Stimulated activated naive B cell treated with anti-CD40 and anti-IgM and Interleukin-4, amounts not matched to agents 10 μg/mL and 1 μg/mL and 100 μg/mL, for 72 hours (primary cell): ENCODE data around the gene RAB7A.
"Not testable (repeated sequence)": the region's sequence is repeated elsewhere in the genome, so short reads cannot be mapped to it uniquely, and the experiment has no call there.

Source experiments
- ATAC-seq, 2 donors: fragments of 150-1000 bp; cut with Tn5 transposase; replicated peaks; 2 replicates each; pipeline ENCODE4 v1.10.0; 2021; ENCODE audit warnings: moderate library complexity in 1 of 2
- DNase-seq: peaks from one replicate; pipeline ENCODE4 v3.0.0; 2021
- H3K27ac Mint-ChIP-seq: one replicate; pipeline ENCODE4 v1.8.0; 2022; ENCODE audit warnings: mild to moderate bottlenecking, mixed read lengths
- H3K27me3 Mint-ChIP-seq, 2 donors: one replicate each; pipeline ENCODE4 v1.8.0; 2022; ENCODE audit warnings: mixed read lengths in 2 of 2
- H3K36me3 Mint-ChIP-seq, 2 donors: one replicate each; pipeline ENCODE4 v1.8.0; 2022; ENCODE audit warnings: mixed read lengths in 2 of 2, mild to moderate bottlenecking in 1 of 2
- H3K4me1 Mint-ChIP-seq, 2 donors: one replicate each; pipeline ENCODE4 v1.8.0; 2022; ENCODE audit warnings: mixed read lengths in 2 of 2, mild to moderate bottlenecking in 1 of 2
- H3K4me3 Mint-ChIP-seq, 2 donors: one replicate each; pipeline ENCODE4 v1.8.0; 2022; ENCODE audit warnings: mild to moderate bottlenecking in 2 of 2, mixed read lengths in 2 of 2, moderate library complexity in 1 of 2
- H3K9me3 Mint-ChIP-seq, 2 donors: one replicate each; pipeline ENCODE4 v1.8.0; 2022; ENCODE audit warnings: mixed read lengths in 2 of 2, mild to moderate bottlenecking in 1 of 2

RAB7A gene

DNA sequence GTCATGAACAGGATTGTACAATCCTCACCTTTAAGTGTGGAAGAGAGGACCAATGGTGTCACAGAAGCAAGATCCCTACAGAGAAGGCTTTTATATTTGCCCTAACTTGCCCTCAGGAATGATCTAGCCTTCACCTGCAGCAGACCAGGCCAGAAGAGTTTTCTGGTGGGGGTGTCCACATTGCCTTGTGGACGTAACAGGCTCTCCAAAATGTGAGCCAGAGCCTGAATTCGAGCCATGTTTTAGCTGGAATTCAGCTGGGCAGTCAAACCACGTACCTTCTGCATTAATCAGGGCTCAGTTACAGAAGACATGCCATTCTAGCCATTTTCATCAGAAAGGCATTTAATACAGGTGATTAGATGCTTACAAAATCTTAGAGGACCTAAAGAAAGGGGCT lies 23.6 kb upstream of the RAB7A start:
- Mint-ChIP-seq H3K36me3 (no peaks in the 10 kb centered on the region), H3K4me3 (no peak overlapping the region), H3K4me1 (peaks cover 9 to 15% of the 10 kb centered on the region in 2 donors), H3K27ac (no peak overlapping the region), H3K27me3 (no peaks in the 10 kb centered on the region), H3K9me3 (no peaks in the 10 kb centered on the region)
- no peak for ATAC-seq
- no peak for DNase-seq

DNA sequence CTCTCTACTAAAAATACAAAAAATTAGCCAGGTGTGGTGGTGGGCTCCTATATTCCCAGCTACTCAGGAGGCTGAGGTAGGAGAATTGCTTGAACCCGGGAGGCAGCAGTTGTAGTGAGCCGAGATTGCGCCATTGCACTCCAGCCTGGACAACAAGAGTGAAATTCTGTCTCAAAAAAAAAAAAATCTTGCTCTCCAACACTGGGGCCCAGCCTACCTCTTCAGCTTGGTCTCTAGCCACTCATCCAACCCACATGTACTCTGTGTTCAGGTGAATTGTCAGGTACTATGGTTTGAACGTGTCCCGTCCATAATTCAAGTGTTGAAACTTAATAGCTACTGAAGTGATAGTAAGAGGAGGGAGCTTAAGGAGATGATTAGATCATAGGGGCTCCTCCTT lies 22.4 kb upstream of the RAB7A start:
- Mint-ChIP-seq H3K9me3 (no peaks in the 10 kb centered on the region), H3K27me3 (no peaks in the 10 kb centered on the region), H3K36me3 (no peaks in the 10 kb centered on the region), H3K4me3 (no peak overlapping the region), H3K4me1 (peaks cover 5 to 10% of the 10 kb centered on the region in 2 donors), H3K27ac (no peak overlapping the region)
- ATAC-seq, result no peak
- DNase-seq, result no peak

DNA sequence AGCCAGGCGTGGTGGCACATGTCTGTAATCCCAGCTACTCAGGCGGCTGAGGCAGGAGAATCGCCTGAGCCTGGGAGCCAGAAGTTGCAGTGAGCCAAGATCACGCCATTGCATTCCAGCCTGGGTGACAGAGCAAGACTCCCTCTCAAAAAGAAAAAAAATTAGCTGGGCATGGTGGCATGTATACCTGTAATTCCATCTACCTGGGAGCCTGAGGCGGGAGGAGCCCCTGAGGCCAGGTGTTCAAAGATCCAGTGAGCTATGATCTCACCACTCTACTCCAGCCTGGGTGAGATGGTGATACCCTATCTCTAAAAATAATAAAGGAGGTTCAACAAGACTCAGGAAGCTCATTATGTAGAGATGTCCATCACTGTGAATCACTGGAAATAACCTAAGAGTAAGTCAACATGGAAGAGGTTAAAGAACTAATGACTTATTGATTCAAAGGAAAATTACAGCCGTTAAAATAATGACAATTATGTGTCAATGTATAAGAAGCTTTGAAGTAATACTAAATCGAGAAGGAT lies 19.8 kb upstream of the RAB7A start:
- ATAC-seq (no peak), DNase-seq (no peak)
- H3K27me3 Mint-ChIP-seq, result no peaks in the 10 kb centered on the region
- H3K9me3 Mint-ChIP-seq, result peaks cover 0 to under 1% of the 10 kb centered on the region in 2 donors
- H3K4me3 Mint-ChIP-seq, result no peak overlapping the region
- H3K27ac Mint-ChIP-seq, result no peak overlapping the region
- peaks cover 6 to 11% of the 10 kb centered on the region in 2 donors for H3K4me1 Mint-ChIP-seq
- H3K36me3 Mint-ChIP-seq, result no peaks in the 10 kb centered on the region

DNA sequence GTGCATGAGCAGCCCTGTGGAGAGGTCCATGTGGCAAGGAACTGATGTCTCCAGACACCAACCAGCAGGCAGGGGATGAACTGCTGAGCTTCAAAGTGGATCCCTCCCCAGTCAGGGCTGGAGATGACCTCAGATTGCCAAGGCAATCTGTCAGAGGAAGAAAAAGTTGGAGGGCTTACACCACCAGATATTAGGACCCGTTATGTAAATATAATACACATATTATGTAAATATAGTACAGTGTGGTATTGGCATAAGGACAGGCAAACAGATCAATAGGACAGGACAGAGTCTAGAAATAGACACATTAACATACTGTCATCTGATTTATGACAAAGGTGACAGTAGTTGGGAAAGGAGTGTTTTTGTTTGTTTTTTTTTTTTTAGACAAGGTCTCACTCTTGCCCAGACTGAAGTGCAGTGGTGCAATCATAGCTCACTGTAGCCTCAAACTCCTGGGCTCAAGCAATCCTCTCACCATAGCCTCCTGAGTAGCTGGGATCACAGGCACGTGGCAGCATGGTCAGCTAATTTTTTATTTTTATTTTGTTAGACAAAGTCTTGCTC lies 18.0 kb upstream of the RAB7A start:
- H3K4me1 Mint-ChIP-seq, result peaks cover 3 to 5% of the 10 kb centered on the region in 2 donors
- H3K4me3 Mint-ChIP-seq, result no peak overlapping the region
- H3K9me3 Mint-ChIP-seq, result peaks cover 0 to 2% of the 10 kb centered on the region in 2 donors
- H3K27me3 Mint-ChIP-seq, result no peaks in the 10 kb centered on the region
- H3K36me3 Mint-ChIP-seq, result no peaks in the 10 kb centered on the region
- DNase-seq, result no peak
- H3K27ac Mint-ChIP-seq, result no peak overlapping the region
- no peak for ATAC-seq

DNA sequence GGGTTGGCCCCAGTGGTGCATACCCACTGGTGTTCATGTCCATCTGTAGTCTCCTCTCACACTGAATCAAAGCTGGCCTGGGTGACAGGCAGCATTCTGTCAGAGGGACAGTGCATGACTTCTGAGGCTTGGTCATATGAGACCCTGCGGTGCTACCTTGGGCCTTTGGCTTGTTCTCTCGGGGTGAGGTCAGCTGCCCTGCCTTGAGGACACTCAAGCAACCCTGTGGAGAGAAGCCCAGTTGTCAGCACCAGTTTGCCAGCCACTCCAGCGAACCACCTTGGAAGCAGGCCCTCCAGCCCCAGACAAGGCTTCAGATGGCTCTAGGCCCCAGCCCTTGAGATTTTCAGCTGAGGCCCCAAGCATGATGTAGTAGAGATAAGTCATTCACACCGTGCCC lies 16.9 kb upstream of the RAB7A start:
- Mint-ChIP-seq H3K4me3 (no peak overlapping the region), H3K27ac (no peak overlapping the region), H3K4me1 (peaks cover 3 to 5% of the 10 kb centered on the region in 2 donors), H3K36me3 (no peaks in the 10 kb centered on the region), H3K9me3 (peaks cover 0 to 2% of the 10 kb centered on the region in 2 donors), H3K27me3 (no peaks in the 10 kb centered on the region)
- DNase-seq (no peak), ATAC-seq (no peak)

DNA sequence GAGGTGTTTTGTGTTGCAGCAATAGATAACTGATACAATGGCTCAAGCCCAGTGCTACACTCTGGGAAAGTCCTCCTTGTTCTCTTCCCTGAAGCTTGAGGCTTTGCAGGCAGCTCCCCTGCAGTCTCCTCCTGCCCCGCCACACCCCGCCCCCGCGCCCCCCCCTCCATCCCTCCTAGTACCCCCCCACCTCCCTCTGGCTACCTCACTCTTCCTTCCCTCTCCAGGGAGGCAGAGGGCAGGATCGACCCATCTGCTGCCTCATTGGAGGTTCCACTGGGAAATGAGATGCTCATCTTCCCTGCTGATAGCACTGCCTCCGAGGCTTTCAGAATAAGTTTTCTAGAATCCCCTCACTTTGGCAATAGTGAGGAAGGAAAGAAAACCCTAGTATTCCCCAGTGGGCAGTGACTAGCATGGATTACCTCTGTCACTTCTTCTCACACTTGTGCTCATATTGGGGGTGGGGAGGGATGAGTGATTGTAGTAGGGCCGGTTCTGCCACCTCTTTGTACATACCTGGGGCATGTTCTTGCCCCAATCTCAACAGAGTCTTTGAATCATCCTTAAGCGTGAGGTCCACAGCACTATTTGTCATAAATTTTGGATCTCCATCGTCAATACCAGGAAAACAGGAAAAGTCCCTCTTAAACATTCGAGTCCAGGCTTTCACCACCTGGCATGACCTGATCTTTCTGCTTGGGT lies 16.3 kb upstream of the RAB7A start:
- H3K4me3 Mint-ChIP-seq, result no peak overlapping the region
- H3K36me3 Mint-ChIP-seq, result no peaks in the 10 kb centered on the region
- peaks cover 3 to 5% of the 10 kb centered on the region in 2 donors for H3K4me1 Mint-ChIP-seq
- DNase-seq (no peak), ATAC-seq (no peak)
- H3K27ac Mint-ChIP-seq, result no peak overlapping the region
- H3K27me3 Mint-ChIP-seq, result no peaks in the 10 kb centered on the region
- peaks cover 0 to 2% of the 10 kb centered on the region in 2 donors for H3K9me3 Mint-ChIP-seq

DNA sequence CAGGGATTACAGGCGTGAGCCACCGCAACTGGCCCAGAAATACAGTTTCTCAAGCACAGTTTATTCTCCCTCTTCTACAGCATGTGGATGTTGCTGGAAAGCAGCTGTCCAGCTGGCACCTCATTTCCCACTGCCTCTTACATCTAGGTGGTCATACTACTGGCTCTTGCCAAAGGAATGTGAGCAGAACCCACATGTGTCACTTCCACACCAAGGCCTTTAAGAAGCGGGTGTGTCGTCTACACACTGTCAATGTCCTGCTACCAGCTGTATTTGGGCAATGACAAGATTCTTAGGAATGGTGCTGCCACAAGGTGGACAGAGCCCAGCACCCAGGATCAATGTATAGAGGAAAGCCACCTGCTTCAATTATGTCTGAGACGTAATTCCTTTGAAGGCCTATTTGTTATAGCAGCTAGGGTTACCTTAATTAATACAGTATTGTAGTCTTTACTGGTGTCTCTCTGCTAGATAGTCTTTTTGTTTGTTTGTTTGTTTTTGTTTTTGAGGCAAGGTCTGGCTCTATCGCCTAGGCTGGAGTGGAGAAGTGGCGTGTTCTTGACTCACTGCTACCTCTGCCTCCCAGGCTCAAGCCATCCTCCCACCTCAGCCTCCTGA lies 15.1 kb upstream of the RAB7A start:
- Mint-ChIP-seq H3K27me3 (no peaks in the 10 kb centered on the region), H3K4me1 (peaks cover 7 to 11% of the 10 kb centered on the region in 2 donors), H3K27ac (peak overlapping the region; percentile 25), H3K36me3 (no peaks in the 10 kb centered on the region), H3K4me3 (no peak overlapping the region), H3K9me3 (peaks cover 0 to 2% of the 10 kb centered on the region in 2 donors)
- no peak for ATAC-seq
- DNase-seq, result no peak

DNA sequence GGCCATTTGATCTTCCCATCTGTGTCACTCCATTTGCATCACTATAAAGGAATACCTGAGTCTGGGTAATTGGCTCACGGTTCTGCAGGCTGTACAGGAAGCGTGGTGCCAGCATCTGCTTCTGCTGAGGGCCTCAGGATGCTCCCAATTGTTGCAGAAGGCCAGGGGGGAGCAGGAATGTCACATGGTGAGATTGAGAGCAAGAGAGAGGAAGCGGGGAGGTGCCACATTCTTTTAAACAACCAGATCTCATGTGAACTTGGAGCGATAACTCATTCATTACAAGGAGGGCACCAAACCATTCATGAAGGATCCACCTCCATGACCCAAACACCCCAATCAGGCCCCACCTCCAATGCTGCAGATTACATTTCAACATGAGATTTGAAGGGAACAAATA lies 13.1 kb upstream of the RAB7A start:
- DNase-seq (no peak), ATAC-seq (no peak)
- H3K9me3 Mint-ChIP-seq, result peaks cover 0 to 2% of the 10 kb centered on the region in 2 donors
- H3K36me3 Mint-ChIP-seq, result no peaks in the 10 kb centered on the region
- no peaks in the 10 kb centered on the region for H3K27me3 Mint-ChIP-seq
- H3K4me3 Mint-ChIP-seq, result no peak overlapping the region
- no peak overlapping the region for H3K27ac Mint-ChIP-seq
- H3K4me1 Mint-ChIP-seq, result peaks cover 7 to 11% of the 10 kb centered on the region in 2 donors

DNA sequence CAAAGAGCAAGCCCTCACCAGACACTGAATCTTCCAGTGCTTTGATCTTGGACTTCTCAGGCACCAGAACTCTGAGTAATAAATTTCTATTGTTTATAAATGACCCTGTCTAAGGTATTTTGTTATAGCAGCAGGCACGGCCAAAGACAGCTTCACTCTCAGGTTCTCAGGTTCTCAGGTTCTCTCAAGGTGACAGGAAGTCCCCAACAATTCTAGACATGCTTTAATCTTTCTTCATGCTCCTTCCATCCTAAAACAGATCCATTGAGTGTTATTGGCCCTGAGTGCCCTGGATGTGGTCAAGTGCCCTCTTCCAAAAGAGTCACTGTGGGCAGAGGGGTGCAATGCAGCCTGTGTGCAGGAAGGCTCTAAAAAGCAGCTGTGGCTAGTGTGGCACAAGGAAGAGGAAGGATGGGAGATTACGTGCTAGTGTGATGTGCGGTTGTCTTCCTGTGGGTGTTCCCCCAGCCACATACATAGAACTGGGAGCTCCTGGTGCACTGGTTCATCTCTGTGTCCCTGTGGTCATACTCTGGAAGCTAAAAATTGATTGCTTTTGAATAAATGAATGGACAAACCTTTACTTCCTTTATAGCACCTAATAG lies 11.0 kb upstream of the RAB7A start:
- H3K27ac Mint-ChIP-seq, result peak overlapping the region; percentile 70
- H3K4me1 Mint-ChIP-seq, result peaks cover 7 to 11% of the 10 kb centered on the region in 2 donors
- ATAC-seq (peak; percentile 50 to 56), DNase-seq (no peak)
- H3K4me3 Mint-ChIP-seq, result no peak overlapping the region
- H3K9me3 Mint-ChIP-seq, result peaks cover 0 to 2% of the 10 kb centered on the region in 2 donors
- H3K36me3 Mint-ChIP-seq, result no peaks in the 10 kb centered on the region
- peaks cover 0 to 4% of the 10 kb centered on the region in 2 donors for H3K27me3 Mint-ChIP-seq

DNA sequence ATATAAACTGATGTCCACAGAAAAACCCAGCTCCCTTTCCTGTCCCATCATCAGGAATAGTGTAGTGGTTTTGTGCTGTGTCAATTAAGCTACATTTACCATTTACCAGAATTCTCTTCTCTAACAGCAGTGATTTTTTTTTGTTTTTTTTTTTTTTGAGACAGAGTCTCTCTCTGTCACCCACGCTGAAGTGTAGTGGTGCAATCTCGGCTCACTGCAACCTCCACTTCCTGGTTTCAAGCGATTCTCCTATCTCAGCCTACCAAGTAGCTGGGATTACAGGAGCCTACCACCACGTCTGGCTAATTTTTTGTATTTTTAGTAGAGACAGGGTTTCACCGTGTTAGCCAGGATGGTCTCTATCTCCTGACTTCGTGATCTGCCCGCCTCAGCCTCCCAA lies 7.1 kb upstream of the RAB7A start:
- not testable (repeated sequence) for ATAC-seq, H3K36me3 Mint-ChIP-seq, DNase-seq, H3K4me1 Mint-ChIP-seq, H3K4me3 Mint-ChIP-seq, H3K9me3 Mint-ChIP-seq, H3K27ac Mint-ChIP-seq
- peaks cover 16 to 19% of the 10 kb centered on the region in 2 donors for H3K27me3 Mint-ChIP-seq

DNA sequence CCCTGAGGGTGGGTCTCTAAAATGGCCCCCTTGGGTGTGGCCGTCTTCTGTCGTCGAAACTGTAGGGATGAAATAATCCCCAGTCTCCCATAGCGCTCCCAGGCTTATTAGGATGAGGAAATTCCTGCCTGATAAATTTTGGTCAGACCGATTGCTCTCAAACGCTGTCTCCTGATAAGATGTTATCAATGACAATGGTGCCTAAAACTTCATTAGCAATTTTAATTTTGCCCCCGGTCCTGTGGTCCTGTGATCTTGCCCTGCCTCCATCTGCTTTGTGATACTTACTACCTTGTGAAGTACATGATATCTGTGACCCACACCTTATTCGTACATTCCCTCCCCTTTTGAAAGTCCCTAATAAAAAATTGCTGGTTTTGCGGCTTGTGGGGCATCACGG lies 5.1 kb upstream of the RAB7A start:
- peaks cover 16 to 19% of the 10 kb centered on the region in 2 donors for H3K27me3 Mint-ChIP-seq
- H3K9me3 Mint-ChIP-seq, result no peaks in the 10 kb centered on the region
- no peak overlapping the region for H3K27ac Mint-ChIP-seq
- DNase-seq (no peak), ATAC-seq (no peak)
- peaks cover 17 to 18% of the 10 kb centered on the region in 2 donors for H3K4me1 Mint-ChIP-seq
- H3K4me3 Mint-ChIP-seq, result no peak overlapping the region
- H3K36me3 Mint-ChIP-seq, result peaks cover 1 to 2% of the 10 kb centered on the region in 2 donors

DNA sequence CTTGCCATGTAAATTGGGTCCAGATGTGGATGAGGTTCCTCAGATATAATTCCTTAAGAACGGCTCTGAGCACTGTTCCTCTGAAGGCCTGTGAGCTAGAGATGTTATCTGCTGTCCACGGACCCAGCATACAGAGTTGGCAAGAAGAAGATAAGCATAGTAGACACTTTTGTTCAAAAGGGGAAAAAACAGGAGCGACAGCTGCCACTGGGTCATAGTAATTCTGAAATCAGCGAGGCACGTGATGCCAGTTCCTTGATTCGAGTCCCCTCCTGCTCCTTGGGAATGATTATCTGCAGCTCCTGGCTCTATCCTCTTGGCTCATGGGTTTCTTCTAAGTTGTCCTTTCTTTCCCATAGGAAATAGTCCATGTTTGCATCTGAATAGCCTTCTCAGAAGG lies 2.5 kb upstream of the RAB7A start:
- peaks cover 16 to 19% of the 10 kb centered on the region in 2 donors for H3K27me3 Mint-ChIP-seq

DNA sequence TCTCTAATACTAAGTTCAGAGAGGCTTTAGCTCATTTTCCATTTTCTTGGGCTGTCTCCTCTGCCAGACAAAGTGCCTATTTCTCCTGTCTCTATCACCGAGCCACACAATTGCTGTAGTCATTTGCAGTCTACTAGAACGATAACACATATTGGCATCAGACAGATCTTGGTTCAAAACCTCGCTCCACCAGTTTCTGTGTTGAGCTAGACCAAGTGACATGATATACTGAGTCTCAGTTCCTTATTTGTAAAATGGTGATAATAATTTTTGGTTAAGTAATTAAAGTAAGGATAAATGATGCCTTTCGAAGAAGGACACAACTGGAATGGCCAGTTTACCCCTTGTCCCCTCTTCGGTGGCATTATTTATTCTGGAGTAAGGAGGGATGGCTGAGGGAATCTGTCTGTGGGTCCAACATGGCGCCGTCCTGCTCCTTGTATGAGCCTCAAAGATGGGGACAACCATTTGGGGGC lies 398 bp upstream of the RAB7A start:
- ATAC-seq, result peak; percentile 68 to 69
- H3K27me3 Mint-ChIP-seq, result peaks cover 7 to 14% of the 10 kb centered on the region in 2 donors
- H3K27ac Mint-ChIP-seq, result peak overlapping the region; percentile 99
- no peaks in the 10 kb centered on the region for H3K9me3 Mint-ChIP-seq
- H3K4me1 Mint-ChIP-seq, result peaks cover 24 to 50% of the 10 kb centered on the region in 2 donors
- H3K36me3 Mint-ChIP-seq, result peaks cover 16 to 25% of the 10 kb centered on the region in 2 donors
- DNase-seq, result no peak
- H3K4me3 Mint-ChIP-seq, result peak overlapping the region; percentile 93 to 97

More for the DNA sequence above, 2.5 kb upstream of the RAB7A start:
- Mint-ChIP-seq H3K27ac (no peak overlapping the region), H3K4me1 (peaks cover 20 to 35% of the 10 kb centered on the region in 2 donors), H3K4me3 (no peak overlapping the region), H3K9me3 (no peaks in the 10 kb centered on the region), H3K36me3 (peaks cover 14 to 16% of the 10 kb centered on the region in 2 donors)
- DNase-seq (no peak), ATAC-seq (no peak)

DNA sequence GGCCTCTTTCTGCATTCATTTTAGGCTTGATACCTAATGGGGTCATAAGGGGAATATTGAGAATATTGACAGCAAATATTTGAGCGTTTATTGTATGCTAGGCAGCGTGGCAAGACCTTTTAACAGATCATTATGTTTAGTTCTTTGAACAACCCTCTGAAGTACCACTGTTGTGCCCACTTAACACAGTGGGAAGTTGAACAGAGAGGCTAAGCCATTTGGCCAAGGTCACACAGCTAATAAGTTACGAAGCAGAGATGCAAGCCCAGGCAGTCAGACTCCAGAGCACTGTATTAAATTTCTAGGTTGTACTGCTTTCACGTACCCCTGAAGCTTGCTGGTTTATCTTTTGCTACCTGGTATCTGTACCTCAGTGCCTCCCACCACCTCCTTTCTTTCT lies 1.1 kb downstream of the RAB7A start:
- ATAC-seq (no peak), DNase-seq (no peak)
- peaks cover 28 to 62% of the 10 kb centered on the region in 2 donors for H3K4me1 Mint-ChIP-seq
- H3K4me3 Mint-ChIP-seq, result peak overlapping the region; percentile 93 to 97
- no peaks in the 10 kb centered on the region for H3K27me3 Mint-ChIP-seq
- peaks cover 16 to 30% of the 10 kb centered on the region in 2 donors for H3K36me3 Mint-ChIP-seq
- peak overlapping the region; percentile 99 for H3K27ac Mint-ChIP-seq
- H3K9me3 Mint-ChIP-seq, result no peaks in the 10 kb centered on the region
